HTR-8/SVneo (cell line): ENCODE data around the gene PDE6G.

Source experiments
- DNase-seq: peaks from one replicate; pipeline ENCODE4 v3.0.0; 2011; ENCODE audit warnings: low spot score, mixed read lengths; ENCODE audit not compliant: insufficient read length
- FAIRE-seq: peaks from 2 replicates; lab custom pipeline; 2011; peaks lifted over from hg19 to GRCh38; lab: Jason Lieb, UNC

The PDE6G gene

GRCh38 chr17:81656118-81656743 is at the start of gene PDE6G:
Gene PDE6G, minus strand, starts transcription at chr17:81656542. Its CDS starts 3,237 bp downstream, at chr17:81653305.
- FAIRE-seq = no peak
- no peak for DNase-seq

- no peak for FAIRE-seq
- no peak for DNase-seq
These were observed 49.3 kb upstream of the PDE6G start for GRCh38 chr17:81705518-81706231.

GRCh38 chr17:81703747-81704654 is 47.7 kb upstream of the PDE6G start:
- no peak for FAIRE-seq

GRCh38 chr17:81702934-81703746 is 46.8 kb upstream of the PDE6G start, which contains the start of gene MRPL12:
Gene MRPL12, plus strand, starts transcription at chr17:81703367. Its CDS starts 135 bp downstream, at chr17:81703502.
- peak; percentile 95 for DNase-seq
- peak; percentile 97 for FAIRE-seq

More at GRCh38 chr17:81703747-81704654, 47.7 kb upstream of the PDE6G start:
- DNase-seq = no peak

- DNase-seq = no peak
- FAIRE-seq = no peak
These were observed 45.1 kb upstream of the PDE6G start for GRCh38 chr17:81701288-81702071.

- DNase-seq (no peak), FAIRE-seq (no peak)
These were observed 44.3 kb upstream of the PDE6G start for GRCh38 chr17:81700353-81701287.

GRCh38 chr17:81697261-81698044 is 41.1 kb upstream of the PDE6G start:
- peak; percentile 33 for FAIRE-seq

GRCh38 chr17:81696218-81696941 is 40.0 kb upstream of the PDE6G start:
- no peak for FAIRE-seq
- no peak for DNase-seq

More at GRCh38 chr17:81697261-81698044, 41.1 kb upstream of the PDE6G start:
- DNase-seq = no peak

GRCh38 chr17:81695801-81696200 is 39.5 kb upstream of the PDE6G start:
- DNase-seq (no peak), FAIRE-seq (no peak)

- no peak for DNase-seq
- FAIRE-seq = no peak
These were observed 38.9 kb upstream of the PDE6G start for GRCh38 chr17:81695211-81695610.

- DNase-seq (no peak), FAIRE-seq (no peak)
These were observed 38.5 kb upstream of the PDE6G start for GRCh38 chr17:81694810-81695209.

GRCh38 chr17:81693509-81694210 is 37.3 kb upstream of the PDE6G start:
- DNase-seq (no peak), FAIRE-seq (no peak)

GRCh38 chr17:81691608-81692007 is 35.3 kb upstream of the PDE6G start:
- FAIRE-seq (no peak), DNase-seq (no peak)

- no peak for DNase-seq
- no peak for FAIRE-seq
These were observed 34.9 kb upstream of the PDE6G start for GRCh38 chr17:81691196-81691595.

- DNase-seq (no peak), FAIRE-seq (no peak)
These were observed 34.2 kb upstream of the PDE6G start for GRCh38 chr17:81690549-81690948.

- DNase-seq = no peak
- no peak for FAIRE-seq
These were observed 33.7 kb upstream of the PDE6G start for GRCh38 chr17:81690066-81690465.
